ENCODE data around the gene GNRH2. TPM values are rescaled to one million over a fixed set of nuclear protein-coding genes. Genes with fewer than 3 reads are reported as not detected.
A peak's percentile ranks its signal among the peaks of the same experiment; 100 is the strongest.

The GNRH2 gene
- total and polyA plus RNA-seq, 2 donors (not counting 1 experiment from before 2014, with no cell fraction given), result 2.5 TPM; not detected in 1

- Histone ChIP-seq H3K79me2 (ENCODE audit: control insufficient read depth, insufficient read depth, low read length) (peaks cover 17% of the 10 kb centered on the region), H3K4me1 (ENCODE audit: control insufficient read depth in 2 of 2, insufficient read depth in 2 of 2, low read length in 2 of 2) (peaks cover 11 to 17% of the 10 kb centered on the region in 2 donors), H3K36me3 (replicated peaks in 1 of 2; ENCODE audit: control extremely low read depth in 1 of 2, control insufficient read depth in 1 of 2, extremely low read depth in 1 of 2, insufficient read depth in 2 of 2, low read length in 1 of 2) (peaks cover 0 to 19% of the 10 kb centered on the region in 2 experiments), H3K27ac (ENCODE audit: low read length in 2 of 2) (peak overlapping the region; percentile 63 to 88), H3K9ac (ENCODE audit: low read length) (peak overlapping the region; percentile 85), H3K4me2 (replicated peaks; ENCODE audit: low read depth, low read length, poor library complexity, severe bottlenecking) (peak overlapping the region; percentile 93), H3K9me3 (ENCODE audit: control extremely low read depth in 1 of 3, control insufficient read depth in 2 of 3, insufficient read depth in 1 of 3, low read length in 2 of 3) (no peaks in the 10 kb centered on the region), H3K4me3 (ENCODE audit: control extremely low read depth in 1 of 5, extremely low read depth in 1 of 5, insufficient read depth in 1 of 5, low read depth in 2 of 5, low read length in 4 of 5) (peak overlapping the region in 4 of 5 experiments; percentile 76 to 89 (median 84)), H3K27me3 (replicated peaks in 1 of 4; ENCODE audit: control extremely low read depth in 1 of 4, control insufficient read depth in 3 of 4, insufficient read depth in 4 of 4, low read length in 3 of 4) (no peaks in the 10 kb centered on the region), H4K20me1 (ENCODE audit: control insufficient read depth, insufficient read depth, low read length, poor library complexity, severe bottlenecking) (peaks cover 20% of the 10 kb centered on the region), H2AFZ (ENCODE audit: insufficient read depth, low read depth, low read length, poor library complexity, severe bottlenecking) (peak overlapping the region; percentile 91)
- DNase-seq (no peak), ATAC-seq (ENCODE audit: low read depth) (peak; percentile 64)
- no peaks in the 10 kb centered on the region for H3K9me3 Mint-ChIP-seq (ENCODE audit: insufficient read depth)
- H3K27ac Mint-ChIP-seq, result peak overlapping the region; percentile 97
- H3K27me3 Mint-ChIP-seq, result no peaks in the 10 kb centered on the region
- H3K4me1 Mint-ChIP-seq, result peaks cover 15% of the 10 kb centered on the region
- peak overlapping the region; percentile 95 for H3K4me3 Mint-ChIP-seq
- under 1% methylated on average over 22 of the region's 24 CpGs for WGBS (ENCODE audit: insufficient coverage)
- ChIA-PET POLR2A (interaction anchor here (0.6 to 1.4 kb wide), 6 partner anchors 8 to 397 kb away, joined by 3 to 5 read pairs (median 4); partner anchors contain the start of genes NOP56, PCED1A and VPS16), CTCF (interaction anchor here (1.0 kb wide), 1 partner anchor 9 kb away, joined by 3 read pairs; no protein-coding TSS in a partner anchor)
- TF ChIP-seq, protein P1, sequence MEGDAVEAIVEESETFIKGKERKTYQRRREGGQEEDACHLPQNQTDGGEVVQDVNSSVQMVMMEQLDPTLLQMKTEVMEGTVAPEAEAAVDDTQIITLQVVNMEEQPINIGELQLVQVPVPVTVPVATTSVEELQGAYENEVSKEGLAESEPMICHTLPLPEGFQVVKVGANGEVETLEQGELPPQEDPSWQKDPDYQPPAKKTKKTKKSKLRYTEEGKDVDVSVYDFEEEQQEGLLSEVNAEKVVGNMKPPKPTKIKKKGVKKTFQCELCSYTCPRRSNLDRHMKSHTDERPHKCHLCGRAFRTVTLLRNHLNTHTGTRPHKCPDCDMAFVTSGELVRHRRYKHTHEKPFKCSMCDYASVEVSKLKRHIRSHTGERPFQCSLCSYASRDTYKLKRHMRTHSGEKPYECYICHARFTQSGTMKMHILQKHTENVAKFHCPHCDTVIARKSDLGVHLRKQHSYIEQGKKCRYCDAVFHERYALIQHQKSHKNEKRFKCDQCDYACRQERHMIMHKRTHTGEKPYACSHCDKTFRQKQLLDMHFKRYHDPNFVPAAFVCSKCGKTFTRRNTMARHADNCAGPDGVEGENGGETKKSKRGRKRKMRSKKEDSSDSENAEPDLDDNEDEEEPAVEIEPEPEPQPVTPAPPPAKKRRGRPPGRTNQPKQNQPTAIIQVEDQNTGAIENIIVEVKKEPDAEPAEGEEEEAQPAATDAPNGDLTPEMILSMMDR (IDR thresholded peaks at IDR 0.05), result no peak
- TF ChIP-seq EZH2 (IDR thresholded peaks at IDR 0.05; ENCODE audit: borderline replicate concordance, insufficient read depth, low read depth, low read length, poor library complexity, severe bottlenecking), result no peak
- intact Hi-C loops (cut with micrococcal nuclease), result loop anchor here (1.0 to 10.0 kb wide), 7 partner anchors 27 to 722 kb away; partner anchors contain the start of genes ADISSP, ATRN, LZTS3 and NOP56
Observed at GRCh38 chr20:3045042-3045815, 1.8 kb downstream of the GNRH2 start.
